HK-2 (cell line): ENCODE data around the gene RAB3B.
"Not testable (repeated sequence)": the region's sequence is repeated elsewhere in the genome, so short reads cannot be mapped to it uniquely, and the experiment has no call there.

Source experiments
- DNase-seq: peaks from one replicate; pipeline ENCODE4 v3.0.0-alpha.2; 2018; ENCODE audit not compliant: unreplicated experiment

Gene RAB3B, protein sequence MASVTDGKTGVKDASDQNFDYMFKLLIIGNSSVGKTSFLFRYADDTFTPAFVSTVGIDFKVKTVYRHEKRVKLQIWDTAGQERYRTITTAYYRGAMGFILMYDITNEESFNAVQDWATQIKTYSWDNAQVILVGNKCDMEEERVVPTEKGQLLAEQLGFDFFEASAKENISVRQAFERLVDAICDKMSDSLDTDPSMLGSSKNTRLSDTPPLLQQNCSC

GRCh38 chr1:51990478-51990965 lies at the start of gene RAB3B:
RAB3B (minus strand) TSS chr1:51990700; CDS start chr1:51977117, 13,583 bp downstream.
- DNase-seq: peak; percentile 92

- DNase-seq: no peak
Measured at GRCh38 chr1:52037909-52038308, 47.4 kb upstream of the RAB3B start.

GRCh38 chr1:52037402-52037814 lies 46.9 kb upstream of the RAB3B start:
- DNase-seq: no peak

GRCh38 chr1:52034050-52034384 lies 43.5 kb upstream of the RAB3B start:
- DNase-seq: no peak

GRCh38 chr1:52033190-52034049 lies 42.9 kb upstream of the RAB3B start, which contains the start of gene KTI12:
KTI12 (minus strand) TSS chr1:52033810; CDS start chr1:52033761, 49 bp downstream.
- DNase-seq: peak; percentile 83

DNA sequence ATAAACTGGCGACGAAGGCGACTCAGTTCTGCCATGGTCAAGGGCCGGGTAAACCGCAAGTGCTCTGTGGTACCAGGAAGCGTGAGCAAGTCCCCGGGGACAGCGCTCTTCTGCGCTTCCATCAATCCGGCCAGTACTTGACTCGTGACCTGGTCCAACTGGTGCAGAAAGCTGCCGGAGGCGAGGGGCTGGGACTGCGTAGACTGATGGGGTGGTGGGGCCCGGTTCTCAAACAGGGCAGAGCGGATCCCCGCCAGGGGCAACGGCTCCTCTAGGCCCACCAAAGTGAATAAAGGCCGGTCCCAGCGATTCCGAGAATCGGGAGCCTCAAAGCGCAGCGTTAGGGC lies 42.3 kb upstream of the RAB3B start:
- peak; percentile 34 for DNase-seq

GRCh38 chr1:52032124-52032784 lies 41.8 kb upstream of the RAB3B start:
- DNase-seq: no peak

GRCh38 chr1:52028839-52029238 lies 38.3 kb upstream of the RAB3B start:
- DNase-seq: not testable (repeated sequence)

DNA sequence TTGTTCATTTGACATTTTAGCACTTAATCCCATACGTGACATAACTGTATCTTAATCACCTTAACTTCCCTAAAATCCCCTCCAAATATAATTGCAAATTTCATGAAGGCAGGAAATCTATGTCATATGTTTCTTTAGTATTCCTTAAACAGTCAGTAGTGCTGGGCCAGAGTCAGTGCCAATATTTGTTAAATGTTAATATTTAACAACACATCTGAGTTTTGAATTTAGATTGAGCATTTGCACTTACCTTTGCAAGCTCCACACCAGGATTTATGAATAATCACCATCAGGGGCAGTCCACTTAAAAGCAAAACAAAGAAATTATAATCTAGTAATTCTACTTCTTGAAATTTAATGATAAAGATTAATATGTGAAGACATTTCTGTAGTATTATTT lies 37.8 kb upstream of the RAB3B start:
- DNase-seq: no peak

- no peak for DNase-seq
Measured at GRCh38 chr1:52026278-52026677, 35.8 kb upstream of the RAB3B start.

DNA sequence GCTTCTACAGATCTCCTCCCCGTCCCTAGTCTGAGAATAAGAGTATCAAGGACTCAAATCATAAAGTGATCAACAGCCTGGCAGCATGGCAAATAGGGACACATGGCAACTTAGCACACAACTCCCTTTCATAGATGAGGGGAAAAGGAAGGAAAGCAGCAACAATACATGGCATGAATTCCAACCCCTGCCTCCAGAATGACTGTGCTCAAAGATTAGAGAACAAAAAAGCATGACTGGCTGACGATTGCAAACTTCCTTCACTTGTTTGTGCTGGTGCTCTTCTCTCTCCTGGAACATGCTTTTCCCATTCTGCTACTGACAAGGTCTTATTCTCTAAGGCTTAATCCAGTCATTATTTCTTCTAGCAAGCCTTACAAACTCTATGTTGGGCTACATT lies 31.6 kb upstream of the RAB3B start:
- no peak for DNase-seq

GRCh38 chr1:52008071-52008809 lies 17.7 kb upstream of the RAB3B start:
- DNase-seq: no peak

DNA sequence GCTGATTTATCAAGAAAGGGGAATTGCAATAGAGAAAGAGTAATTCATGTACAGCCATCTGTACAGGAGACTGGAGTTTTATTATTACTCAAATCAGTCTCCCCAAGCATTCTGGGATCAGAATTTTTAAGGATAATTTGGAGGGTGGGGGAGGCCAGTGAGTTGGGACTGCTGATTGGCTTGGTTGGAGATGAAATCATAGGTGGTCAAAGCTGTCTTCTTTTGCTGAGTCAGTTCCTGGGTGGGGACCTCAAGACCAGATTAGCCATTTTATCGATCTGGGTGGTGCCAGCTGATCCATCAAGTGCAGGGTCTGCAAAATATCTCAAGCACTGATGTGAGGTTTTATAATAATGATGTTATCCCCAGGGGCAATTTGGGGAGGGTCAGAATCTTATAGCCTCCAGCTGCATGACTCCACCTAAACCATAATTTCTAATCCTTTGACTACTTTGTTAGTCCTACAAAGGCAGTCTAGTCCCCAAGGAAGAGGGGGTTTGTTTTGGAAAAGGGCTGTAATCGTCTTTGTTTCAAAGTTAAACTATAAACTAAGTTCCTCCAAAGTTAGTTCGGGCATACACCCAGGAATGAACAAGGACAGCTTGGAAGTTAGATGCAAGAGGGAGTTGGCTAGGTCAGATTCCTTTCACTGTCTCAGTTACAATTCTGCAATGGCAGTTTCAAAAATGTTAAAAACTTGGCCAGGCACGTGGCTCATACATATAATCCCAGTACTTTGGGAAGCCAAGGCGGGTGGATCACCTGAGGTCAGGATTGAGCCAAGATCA lies 16.9 kb upstream of the RAB3B start:
- peak; percentile 41 for DNase-seq

DNA sequence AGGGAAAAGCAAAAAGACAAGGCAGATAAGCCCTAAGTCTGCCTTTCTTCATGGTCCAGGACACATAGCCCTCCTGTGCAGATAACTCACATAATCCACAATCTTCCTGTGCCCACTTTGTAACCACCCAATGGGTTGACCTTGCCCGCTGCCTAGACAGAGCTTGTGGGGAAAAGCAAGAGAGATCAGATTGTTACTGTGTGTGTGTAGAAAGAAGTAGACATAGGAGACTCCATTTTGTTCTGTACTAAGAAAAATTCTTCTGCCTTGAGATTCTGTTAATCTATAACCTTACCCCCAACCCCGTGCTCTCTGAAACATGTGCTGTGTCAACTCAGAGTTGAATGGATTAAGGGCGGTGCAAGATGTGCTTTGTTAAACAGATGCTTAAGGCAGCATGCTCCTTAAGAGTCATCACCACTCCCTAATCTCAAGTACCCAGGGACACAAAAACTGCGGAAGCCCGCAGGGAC lies 15.6 kb upstream of the RAB3B start:
- DNase-seq: peak; percentile 51

DNA sequence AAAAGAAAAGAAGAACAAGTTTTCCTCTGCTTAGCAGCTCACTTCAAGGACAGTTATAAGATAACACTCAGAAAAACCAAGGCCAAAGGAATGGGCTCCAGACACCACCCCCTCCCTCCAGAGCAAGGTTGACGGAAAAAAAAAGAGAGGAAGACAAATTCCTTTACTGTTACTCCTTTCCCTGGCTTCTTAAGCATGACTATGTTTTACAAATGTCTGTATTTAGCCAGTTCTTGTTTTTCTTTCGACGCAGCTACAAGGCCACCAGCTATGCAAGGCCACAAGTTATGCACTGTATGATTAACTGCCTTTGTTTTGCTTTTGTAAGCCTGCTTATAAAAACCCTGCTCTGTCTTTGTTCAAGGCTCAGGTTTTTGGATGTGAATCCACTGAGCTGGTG lies 15.0 kb upstream of the RAB3B start:
- DNase-seq: peak; percentile 37

DNA sequence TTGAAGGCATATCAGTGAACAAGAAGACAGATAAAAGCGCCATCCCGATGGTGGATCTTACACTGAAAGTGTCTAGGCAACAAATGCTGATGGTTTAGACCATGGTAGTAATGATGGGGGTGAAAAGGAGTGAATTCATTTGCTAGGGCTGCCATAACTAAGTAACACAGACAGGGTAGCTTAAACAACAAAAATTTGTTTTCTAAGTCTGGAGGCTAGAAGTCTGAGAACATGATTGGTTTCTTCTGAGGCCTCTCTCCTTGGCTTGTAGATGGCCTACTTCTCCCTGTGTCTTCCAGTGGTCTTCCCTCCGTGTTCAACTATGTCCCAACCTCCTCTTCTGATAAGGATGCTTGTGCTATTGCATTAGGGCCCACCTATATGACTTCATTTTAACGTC lies 13.4 kb upstream of the RAB3B start:
- DNase-seq: no peak

GRCh38 chr1:52002038-52002917 lies 11.8 kb upstream of the RAB3B start:
- peak; percentile 46 for DNase-seq

DNA sequence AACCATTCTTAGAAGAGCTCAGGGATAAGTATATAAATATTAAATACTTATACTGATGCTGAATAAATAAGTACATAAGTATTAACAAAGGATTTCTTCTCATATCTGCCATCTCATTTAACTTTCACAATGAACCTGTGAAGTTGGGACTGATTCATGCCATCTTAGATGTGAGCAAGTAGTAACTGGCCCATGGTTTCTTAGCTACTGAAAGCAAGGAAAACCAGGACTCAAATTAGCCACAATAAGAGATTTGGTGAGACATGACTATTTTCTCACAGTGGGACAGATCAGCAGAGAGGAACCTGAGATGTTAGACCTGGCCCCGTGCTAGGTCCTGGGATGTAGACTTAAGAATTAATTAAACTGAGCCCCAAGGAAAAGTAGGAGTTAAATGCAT lies 8.2 kb upstream of the RAB3B start:
- DNase-seq: no peak

- no peak for DNase-seq
Measured at GRCh38 chr1:51997974-51998382, 7.5 kb upstream of the RAB3B start.
